22Rv1 (cell line): ENCODE data around the gene KCTD5.

ENCODE experiments used
- CTCF ChIP-seq: fragments of 450-650 bp; IDR thresholded peaks from 2 replicates; pipeline ENCODE4 v1.5.1; 2017; ENCODE audit warnings: mild to moderate bottlenecking
- ZFX ChIP-seq: fragments of 450-650 bp; IDR thresholded peaks from 2 replicates; pipeline ENCODE4 v1.6.1; 2017; ENCODE audit warnings: antibody characterized with exemption, borderline replicate concordance

- no peak for TF ChIP-seq CTCF
- TF ChIP-seq ZFX, result no peak
Measured at GRCh38 chr16:2671741-2672140, 10.6 kb upstream of the KCTD5 start.
